Neural progenitor cell (in vitro differentiated cells): ENCODE results near the gene ZNF639. TPM values are rescaled to one million over a fixed set of nuclear protein-coding genes. Genes with fewer than 3 reads are reported as not detected.

Experiments
- DNase-seq: peaks from one replicate; pipeline ENCODE4 v3.0.0-alpha.2; 2016; ENCODE audit warnings: low spot score
- H2AFZ ChIP-seq: fragments of 200-600 bp; sonication (generic); replicated peaks from 2 replicates; pipeline ENCODE4 v1.6.1; 2016; ENCODE audit warnings: antibody characterized with exemption
- H3F3A ChIP-seq: fragments of 200-600 bp; sonication (generic); 2 replicates; pipeline ENCODE4 v1.6.1; 2016; ENCODE audit warnings: antibody characterized with exemption, low read depth
- H3K27ac ChIP-seq: fragments of 200-600 bp; sonication (generic); 2 replicates; pipeline ENCODE4 v1.5.1; 2016; ENCODE audit warnings: mild to moderate bottlenecking
- H3K27me3 ChIP-seq: fragments of 200-600 bp; sonication (generic); 2 replicates; pipeline ENCODE4 v1.6.1; 2016; ENCODE audit warnings: mild to moderate bottlenecking, moderate library complexity
- H3K36me3 ChIP-seq: fragments of 200-600 bp; sonication (generic); 2 replicates; pipeline ENCODE4 v1.5.1; 2016
- H3K4me1 ChIP-seq: fragments of 200-600 bp; sonication (generic); 2 replicates; pipeline ENCODE4 v1.6.1; 2016; ENCODE audit warnings: mixed run types
- H3K4me2 ChIP-seq: fragments of 200-600 bp; sonication (generic); 2 replicates; pipeline ENCODE4 v1.6.1; 2016
- H3K4me3 ChIP-seq: fragments of 200-600 bp; sonication (generic); 2 replicates; pipeline ENCODE4 v1.5.1; 2016
- H3K79me2 ChIP-seq: fragments of 200-600 bp; sonication (generic); 2 replicates; pipeline ENCODE4 v1.6.1; 2016; ENCODE audit warnings: low read depth
- H3K9ac ChIP-seq: fragments of 200-600 bp; sonication (generic); 2 replicates; pipeline ENCODE4 v1.6.1; 2016
- H3K9me3 ChIP-seq: fragments of 200-600 bp; sonication (generic); 2 replicates; pipeline ENCODE4 v1.5.1; 2016; ENCODE audit warnings: low read depth
- H4K20me1 ChIP-seq: fragments of 200-600 bp; sonication (generic); 2 replicates; pipeline ENCODE4 v1.6.1; 2016; ENCODE audit warnings: low read depth
- H3K27ac Mint-ChIP-seq: 3 replicates; pipeline ENCODE4 v1.8.0; 2021; ENCODE audit warnings: mixed read lengths
- H3K27me3 Mint-ChIP-seq: 2 replicates; pipeline ENCODE4 v1.8.0; 2022; ENCODE audit warnings: low read depth, mild to moderate bottlenecking, inconsistent platforms, moderate library complexity, mixed read lengths; ENCODE audit not compliant: insufficient read depth
- H3K36me3 Mint-ChIP-seq: 3 replicates; pipeline ENCODE4 v1.8.0; 2021; ENCODE audit warnings: mixed read lengths
- H3K4me1 Mint-ChIP-seq: 3 replicates; pipeline ENCODE4 v1.8.0; 2021; ENCODE audit warnings: mixed read lengths
- H3K4me3 Mint-ChIP-seq: 3 replicates; pipeline ENCODE4 v1.8.0; 2021; ENCODE audit warnings: mild to moderate bottlenecking, moderate library complexity, mixed read lengths
- H3K9me3 Mint-ChIP-seq: 3 replicates; pipeline ENCODE4 v1.8.0; 2020; ENCODE audit warnings: mixed read lengths
- EZH2 ChIP-seq: fragments of 200-600 bp; sonication (generic); IDR thresholded peaks from 2 replicates; pipeline ENCODE4 v1.6.1; 2017; ENCODE audit warnings: antibody characterized with exemption, mild to moderate bottlenecking, moderate library complexity
- EZH2phosphoT487 ChIP-seq: fragments of 200-600 bp; sonication (generic); IDR thresholded peaks from 2 replicates; pipeline ENCODE4 v1.6.1; 2017; ENCODE audit warnings: antibody characterized with exemption
- total RNA-seq: library from RNA; depleted of rRNA; stranded (reverse); fragments of >200 nt; gene quantifications from 2 replicates; pipeline ENCODE4 v1.2.3, GENCODE V29; 2015; ENCODE audit warnings: low replicate concordance
- TF ChIP-seq, protein P1 (sequence below): fragments of 200-600 bp; sonication (generic); IDR thresholded peaks from 2 replicates; pipeline ENCODE4 v1.5.1; 2017; ENCODE audit warnings: antibody characterized with exemption, mild to moderate bottlenecking

ZNF639 gene
- total RNA-seq, 1 donor from 2014 or later: 107 TPM

DNA sequence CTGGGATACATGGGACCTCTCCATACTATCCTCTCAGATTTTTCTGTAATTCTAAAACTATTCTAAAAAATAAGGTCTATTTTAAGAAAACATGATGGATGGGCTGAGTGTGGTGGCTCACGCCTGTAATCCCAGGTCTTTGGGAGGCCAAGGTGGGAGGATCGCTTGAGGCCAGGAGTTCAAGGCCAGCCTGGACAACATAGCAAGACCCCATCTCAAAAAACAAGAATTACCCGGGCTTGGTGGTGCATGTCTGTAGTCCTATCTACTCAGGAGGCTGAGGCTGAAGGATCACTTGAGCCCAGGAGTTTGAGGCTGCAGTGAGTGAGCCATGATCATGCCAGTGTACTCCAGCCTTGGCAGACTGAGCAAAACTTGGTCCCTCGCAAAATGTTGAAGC, 9.4 kb downstream of the ZNF639 start:
- Mint-ChIP-seq H3K9me3 (no peaks in the 10 kb centered on the region), H3K4me3 (no peak overlapping the region), H3K27ac (no peak overlapping the region), H3K27me3 (no peaks in the 10 kb centered on the region), H3K36me3 (peaks cover 42% of the 10 kb centered on the region), H3K4me1 (no peaks in the 10 kb centered on the region)
- Histone ChIP-seq H3K4me2 (no peak overlapping the region), H3K27ac (no peak overlapping the region), H4K20me1 (peaks cover 12% of the 10 kb centered on the region), H3F3A (no peaks in the 10 kb centered on the region), H3K9me3 (no peaks in the 10 kb centered on the region), H3K4me1 (no peaks in the 10 kb centered on the region), H3K4me3 (no peak overlapping the region), H3K9ac (no peak overlapping the region), H2AFZ (no peak overlapping the region), H3K36me3 (peaks cover 46% of the 10 kb centered on the region), H3K27me3 (no peaks in the 10 kb centered on the region), H3K79me2 (peaks cover 24% of the 10 kb centered on the region)
- no peak for DNase-seq
- TF ChIP-seq EZH2 (no peak), EZH2phosphoT487 (no peak)
- TF ChIP-seq, protein P1, sequence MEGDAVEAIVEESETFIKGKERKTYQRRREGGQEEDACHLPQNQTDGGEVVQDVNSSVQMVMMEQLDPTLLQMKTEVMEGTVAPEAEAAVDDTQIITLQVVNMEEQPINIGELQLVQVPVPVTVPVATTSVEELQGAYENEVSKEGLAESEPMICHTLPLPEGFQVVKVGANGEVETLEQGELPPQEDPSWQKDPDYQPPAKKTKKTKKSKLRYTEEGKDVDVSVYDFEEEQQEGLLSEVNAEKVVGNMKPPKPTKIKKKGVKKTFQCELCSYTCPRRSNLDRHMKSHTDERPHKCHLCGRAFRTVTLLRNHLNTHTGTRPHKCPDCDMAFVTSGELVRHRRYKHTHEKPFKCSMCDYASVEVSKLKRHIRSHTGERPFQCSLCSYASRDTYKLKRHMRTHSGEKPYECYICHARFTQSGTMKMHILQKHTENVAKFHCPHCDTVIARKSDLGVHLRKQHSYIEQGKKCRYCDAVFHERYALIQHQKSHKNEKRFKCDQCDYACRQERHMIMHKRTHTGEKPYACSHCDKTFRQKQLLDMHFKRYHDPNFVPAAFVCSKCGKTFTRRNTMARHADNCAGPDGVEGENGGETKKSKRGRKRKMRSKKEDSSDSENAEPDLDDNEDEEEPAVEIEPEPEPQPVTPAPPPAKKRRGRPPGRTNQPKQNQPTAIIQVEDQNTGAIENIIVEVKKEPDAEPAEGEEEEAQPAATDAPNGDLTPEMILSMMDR: no peak

DNA sequence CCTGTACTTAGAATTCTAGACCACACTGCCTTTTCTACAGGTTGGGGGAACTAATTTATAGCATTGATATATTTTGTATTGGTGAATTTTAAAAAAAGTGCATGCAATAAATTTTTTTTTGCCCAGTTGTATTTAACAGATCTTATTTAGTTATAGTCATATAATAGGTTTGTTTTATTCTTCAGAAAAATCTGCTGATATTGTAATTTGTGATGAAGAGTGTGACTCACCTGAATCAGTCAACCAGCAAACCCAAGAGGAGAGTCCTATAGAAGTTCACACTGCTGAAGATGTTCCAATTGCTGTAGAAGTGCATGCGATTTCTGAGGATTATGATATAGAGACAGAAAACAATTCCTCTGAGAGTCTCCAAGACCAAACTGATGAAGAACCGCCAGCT, 10.3 kb downstream of the ZNF639 start:
- Histone ChIP-seq H3K4me1 (no peaks in the 10 kb centered on the region), H3K27ac (no peak overlapping the region), H3K79me2 (peaks cover 16% of the 10 kb centered on the region), H3K4me3 (no peak overlapping the region), H3K9ac (no peak overlapping the region), H3K36me3 (peaks cover 42% of the 10 kb centered on the region), H3F3A (peaks cover 1% of the 10 kb centered on the region), H2AFZ (no peak overlapping the region), H3K27me3 (no peaks in the 10 kb centered on the region), H4K20me1 (peaks cover 7% of the 10 kb centered on the region), H3K4me2 (no peak overlapping the region), H3K9me3 (no peaks in the 10 kb centered on the region)
- TF ChIP-seq EZH2phosphoT487 (no peak), EZH2 (no peak)
- TF ChIP-seq, protein P1: no peak
- peaks cover 46% of the 10 kb centered on the region for H3K36me3 Mint-ChIP-seq
- no peaks in the 10 kb centered on the region for H3K27me3 Mint-ChIP-seq
- H3K9me3 Mint-ChIP-seq: no peaks in the 10 kb centered on the region
- no peak overlapping the region for H3K4me3 Mint-ChIP-seq
- no peak for DNase-seq
- H3K27ac Mint-ChIP-seq: no peak overlapping the region
- no peaks in the 10 kb centered on the region for H3K4me1 Mint-ChIP-seq

DNA sequence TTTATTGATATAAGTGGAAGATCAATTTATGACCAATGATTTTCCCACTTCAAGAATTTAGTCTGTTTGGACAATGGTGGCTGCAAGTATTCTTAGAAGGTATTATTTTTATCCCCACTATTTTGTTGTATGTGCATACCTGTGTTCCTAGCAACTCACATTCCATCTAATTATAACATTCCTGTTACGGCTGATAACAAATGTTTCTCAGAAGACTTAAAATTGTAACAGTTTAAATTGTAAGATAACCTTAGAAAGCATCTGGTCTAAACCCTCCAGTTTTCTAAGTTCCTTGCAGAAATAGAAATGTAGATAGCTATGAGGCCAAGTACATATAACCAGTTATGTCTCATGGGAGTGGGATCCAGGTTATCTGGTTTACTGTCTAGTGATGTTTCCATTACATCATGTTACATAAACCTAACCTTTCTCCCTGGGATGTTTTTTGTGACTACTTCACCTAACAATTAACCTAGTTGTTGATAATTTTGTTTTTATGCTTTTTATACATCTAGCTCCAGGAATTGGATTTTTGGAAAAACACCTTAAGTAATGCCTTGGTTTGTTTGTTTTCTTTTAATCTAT, 13.6 kb downstream of the ZNF639 start:
- Mint-ChIP-seq H3K27me3 (no peaks in the 10 kb centered on the region), H3K27ac (no peak overlapping the region), H3K4me1 (no peaks in the 10 kb centered on the region), H3K9me3 (no peaks in the 10 kb centered on the region), H3K36me3 (peaks cover 33% of the 10 kb centered on the region), H3K4me3 (no peak overlapping the region)
- peaks cover 3% of the 10 kb centered on the region for H3F3A ChIP-seq
- TF ChIP-seq EZH2phosphoT487 (no peak), EZH2 (no peak)
- TF ChIP-seq, protein P1: no peak
- no peak for DNase-seq
- no peak overlapping the region for H3K4me2 ChIP-seq
- H3K27me3 ChIP-seq: no peaks in the 10 kb centered on the region
- no peak overlapping the region for H2AFZ ChIP-seq
- no peak overlapping the region for H3K27ac ChIP-seq
- no peak overlapping the region for H3K4me3 ChIP-seq
- no peaks in the 10 kb centered on the region for H3K9me3 ChIP-seq
- H3K36me3 ChIP-seq: peaks cover 19% of the 10 kb centered on the region
- H3K79me2 ChIP-seq: no peaks in the 10 kb centered on the region
- H3K9ac ChIP-seq: no peak overlapping the region
- no peaks in the 10 kb centered on the region for H3K4me1 ChIP-seq
- H4K20me1 ChIP-seq: peaks cover 3% of the 10 kb centered on the region
